SW480 (cell line): ENCODE results near the gene ZBTB16.

Experiments used
- DNase-seq: peaks from one replicate; pipeline ENCODE4 v3.0.0-alpha.2; 2016; ENCODE audit warnings: low spot score

The ZBTB16 gene

DNA sequence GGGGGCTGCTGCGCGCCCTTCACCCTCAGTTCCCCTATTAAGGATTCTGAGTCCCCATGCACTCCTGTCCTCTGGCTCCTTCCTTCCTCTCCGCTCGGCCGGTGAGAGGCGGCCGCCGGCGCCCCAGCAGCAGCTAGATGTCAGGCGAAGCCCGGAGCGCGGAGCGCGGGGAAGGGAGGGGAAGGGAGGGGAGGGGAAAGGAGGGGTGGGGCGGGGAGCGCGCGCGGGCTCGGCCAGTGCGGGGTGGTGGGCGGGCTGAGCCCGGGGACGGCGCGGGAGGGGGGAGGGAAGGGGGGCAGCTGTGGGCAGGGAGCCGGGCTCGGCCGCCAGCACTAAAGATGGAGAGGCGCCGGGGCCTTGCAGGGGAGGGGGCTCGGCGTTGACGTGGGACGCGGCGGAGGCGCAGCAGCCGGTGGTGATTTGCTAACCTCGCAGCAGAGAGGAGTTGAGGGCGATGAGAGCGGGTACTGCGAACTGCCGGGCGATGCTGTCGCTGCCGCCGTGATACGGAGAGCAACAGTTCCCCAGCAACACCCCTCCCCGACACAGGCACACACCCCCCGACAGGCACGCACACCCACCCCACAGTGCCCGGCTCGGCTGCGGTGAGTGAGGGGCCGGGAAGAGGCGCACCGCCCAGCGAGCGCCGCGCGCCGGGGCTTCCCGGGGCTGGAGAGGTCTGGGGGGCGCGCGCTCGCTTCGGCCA, at the start of gene ZBTB16:
ZBTB16 (plus strand) TSS at position 434 of the 706 bp plus-strand sequence. CDS start 3,590 bp downstream, outside the sequence.
- no peak for DNase-seq

DNA sequence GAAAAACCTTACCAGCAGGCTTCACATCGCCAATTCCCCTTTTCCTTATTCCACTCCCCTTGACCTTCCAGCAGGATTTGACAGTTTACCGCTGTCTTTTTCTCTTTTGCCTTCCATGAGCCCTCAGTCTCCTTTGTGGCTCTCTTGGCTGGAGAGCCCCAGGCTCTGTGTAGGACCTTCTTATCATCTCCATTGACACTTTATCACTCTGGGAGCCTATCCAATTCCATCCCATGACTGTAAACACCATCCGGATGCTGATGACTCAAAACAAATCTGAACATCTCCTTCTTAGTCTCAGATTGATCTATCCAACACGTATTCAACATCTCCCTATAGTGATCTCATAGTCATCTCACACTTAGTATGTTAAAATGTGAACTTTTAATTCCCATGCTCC, 48.6 kb upstream of the ZBTB16 start:
- DNase-seq = no peak

GRCh38 chr11:114011443-114011842, 48.1 kb upstream of the ZBTB16 start:
- DNase-seq = no peak

- DNase-seq = no peak
Observed at GRCh38 chr11:114015117-114015516, 44.4 kb upstream of the ZBTB16 start.

DNA sequence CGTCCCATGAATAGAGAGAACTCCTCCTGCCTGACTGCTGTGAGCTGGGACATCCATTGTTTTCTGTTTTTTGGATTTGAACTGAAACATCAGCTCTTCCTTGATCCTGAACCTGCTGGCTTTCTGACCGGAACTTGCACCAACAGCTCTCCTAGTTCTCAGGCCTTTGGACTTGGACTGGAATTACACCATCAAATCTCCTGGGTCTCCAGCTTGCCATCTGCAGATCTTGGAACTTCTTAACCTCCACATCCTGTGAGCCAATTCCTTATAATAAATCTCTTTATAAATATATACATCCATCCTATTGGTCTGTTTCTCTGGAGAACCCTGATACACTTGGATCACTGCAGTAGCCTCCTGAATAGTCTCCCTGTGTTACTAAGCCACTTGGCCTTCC, 42.5 kb upstream of the ZBTB16 start:
- no peak for DNase-seq

GRCh38 chr11:114017723-114018122, 41.8 kb upstream of the ZBTB16 start:
- DNase-seq = peak; percentile 40

- DNase-seq = no peak
Observed at GRCh38 chr11:114019046-114019445, 40.5 kb upstream of the ZBTB16 start.

GRCh38 chr11:114019574-114019973, 39.9 kb upstream of the ZBTB16 start:
- DNase-seq = no peak

- DNase-seq = no peak
Observed at GRCh38 chr11:114025329-114025907, 34.1 kb upstream of the ZBTB16 start.

- DNase-seq = peak; percentile 71
Observed at GRCh38 chr11:114026355-114026754, 33.2 kb upstream of the ZBTB16 start.

DNA sequence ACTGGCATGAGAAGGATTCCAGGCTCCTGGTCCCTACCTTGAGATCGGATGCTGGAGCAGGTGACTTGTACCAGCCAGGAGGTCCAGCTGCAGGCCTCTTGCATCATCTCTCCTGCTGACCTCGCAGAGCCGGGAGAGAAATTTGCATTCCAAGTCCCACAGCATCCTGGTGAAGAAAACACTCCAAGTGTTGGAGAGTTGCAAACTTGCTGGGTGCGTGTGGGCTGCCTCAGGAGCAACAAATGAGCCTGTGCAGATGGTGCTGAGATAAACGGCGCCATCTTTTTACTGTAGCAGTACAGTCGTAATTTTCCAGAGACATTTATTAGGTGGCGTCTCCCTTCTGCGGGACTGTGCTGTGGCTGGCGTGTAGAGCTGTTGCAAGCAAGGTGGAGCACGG, 32.1 kb upstream of the ZBTB16 start:
- no peak for DNase-seq

- no peak for DNase-seq
Observed at GRCh38 chr11:114027926-114028325, 31.6 kb upstream of the ZBTB16 start.

- no peak for DNase-seq
Observed at GRCh38 chr11:114031246-114031966, 28.1 kb upstream of the ZBTB16 start.

DNA sequence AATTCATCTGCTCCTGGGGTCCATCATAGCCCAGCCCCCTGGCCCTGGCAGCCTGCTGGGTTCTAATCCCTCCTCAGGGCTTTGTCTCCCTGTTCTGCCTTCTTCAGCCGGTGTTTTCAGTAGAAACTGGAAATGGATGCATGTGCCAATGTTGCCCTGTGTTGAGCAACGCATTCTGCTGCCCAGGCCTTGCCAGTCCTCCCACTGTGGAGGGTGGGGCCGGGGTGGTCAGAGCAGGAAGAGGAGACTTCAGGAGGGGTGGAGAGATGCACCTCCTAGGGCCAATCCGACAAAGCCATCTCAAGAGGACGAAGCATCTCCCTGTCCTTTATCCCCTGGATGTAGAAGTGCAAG, 27.6 kb upstream of the ZBTB16 start:
- DNase-seq = no peak

DNA sequence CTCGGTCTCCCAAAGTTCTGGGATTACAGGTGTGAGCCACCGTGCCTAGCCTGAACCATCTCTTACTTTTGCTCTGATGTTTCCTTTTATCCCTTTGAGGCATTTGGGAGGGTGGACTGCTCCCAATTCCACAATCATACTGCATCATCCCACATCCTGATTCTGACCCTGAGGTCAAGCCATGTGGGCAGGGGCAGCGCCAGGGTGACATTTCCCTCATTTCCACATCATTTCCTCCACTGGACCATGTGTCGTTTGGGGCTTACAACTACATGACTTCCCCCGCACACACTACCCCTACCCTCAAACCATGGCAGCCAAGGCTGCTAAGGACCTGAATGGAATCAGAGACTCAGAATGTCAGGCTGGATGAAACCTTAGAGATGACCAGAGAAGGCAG, 26.4 kb upstream of the ZBTB16 start:
- no peak for DNase-seq

- no peak for DNase-seq
Observed at GRCh38 chr11:114033572-114033971, 25.9 kb upstream of the ZBTB16 start.

GRCh38 chr11:114034956-114035355, 24.6 kb upstream of the ZBTB16 start:
- no peak for DNase-seq

GRCh38 chr11:114036147-114036811, 23.2 kb upstream of the ZBTB16 start:
- DNase-seq = peak; percentile 66

DNA sequence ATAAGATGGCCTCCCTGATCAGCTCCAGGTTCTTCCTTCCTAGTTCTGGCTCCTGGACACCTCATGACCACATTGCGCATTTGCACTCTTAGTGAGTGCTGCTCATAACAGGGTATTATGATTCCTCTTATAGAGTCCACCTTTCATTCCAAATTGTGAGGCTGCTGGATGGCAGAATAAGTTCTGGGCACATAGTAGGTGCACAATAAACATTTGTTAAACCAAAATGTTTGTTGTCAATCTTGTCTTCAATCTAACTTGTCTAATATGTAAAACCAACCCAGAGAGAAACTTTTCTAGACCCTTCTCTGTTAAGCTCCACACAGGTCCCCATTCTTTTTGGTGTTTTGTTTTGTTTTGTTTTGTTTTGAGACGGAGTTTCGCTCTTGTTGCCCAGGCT, 22.6 kb upstream of the ZBTB16 start:
- no peak for DNase-seq

DNA sequence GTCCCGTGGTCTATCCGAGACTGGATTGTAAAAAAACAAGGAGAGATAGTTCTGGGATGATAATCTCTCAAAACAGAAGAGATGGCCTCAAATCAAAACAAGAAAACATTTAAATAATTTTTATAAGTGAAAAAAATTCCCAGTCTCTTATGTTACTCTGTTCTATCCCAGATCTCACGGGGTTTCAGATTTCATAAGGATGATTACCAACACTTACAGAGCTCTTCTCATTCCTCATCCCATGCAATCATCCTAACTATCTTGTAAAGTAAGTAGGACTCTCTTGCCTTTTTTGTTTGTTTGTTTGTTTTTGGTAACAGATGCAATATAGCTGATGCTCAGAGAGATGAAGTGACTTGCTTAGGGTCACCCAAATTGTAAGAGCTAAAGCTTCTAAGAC, 20.0 kb upstream of the ZBTB16 start:
- no peak for DNase-seq

DNA sequence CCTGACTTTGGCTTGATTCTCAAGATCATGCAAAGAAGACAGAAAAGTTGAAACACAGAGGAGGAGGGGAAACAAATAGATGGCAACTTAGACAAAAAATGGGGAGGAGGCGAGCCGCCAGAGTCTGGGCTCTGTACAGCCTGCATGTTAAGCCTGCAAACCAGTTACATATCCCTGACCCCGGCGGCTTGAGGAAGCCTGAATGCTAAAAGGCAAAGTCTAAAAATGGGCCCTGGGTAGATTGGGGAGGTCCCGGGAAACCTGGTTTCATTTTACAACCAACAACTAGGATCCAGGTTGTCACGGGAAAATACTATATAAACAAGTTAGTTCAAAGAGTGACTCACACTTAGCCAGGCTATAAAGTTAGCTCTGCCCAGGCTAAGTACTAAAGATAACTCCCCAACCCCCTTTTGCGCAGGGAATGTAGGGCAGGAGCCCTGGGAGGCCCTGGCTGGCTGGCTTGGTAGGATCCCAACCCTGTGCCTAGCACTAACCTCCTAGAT, 18.8 kb upstream of the ZBTB16 start:
- DNase-seq = peak; percentile 76

DNA sequence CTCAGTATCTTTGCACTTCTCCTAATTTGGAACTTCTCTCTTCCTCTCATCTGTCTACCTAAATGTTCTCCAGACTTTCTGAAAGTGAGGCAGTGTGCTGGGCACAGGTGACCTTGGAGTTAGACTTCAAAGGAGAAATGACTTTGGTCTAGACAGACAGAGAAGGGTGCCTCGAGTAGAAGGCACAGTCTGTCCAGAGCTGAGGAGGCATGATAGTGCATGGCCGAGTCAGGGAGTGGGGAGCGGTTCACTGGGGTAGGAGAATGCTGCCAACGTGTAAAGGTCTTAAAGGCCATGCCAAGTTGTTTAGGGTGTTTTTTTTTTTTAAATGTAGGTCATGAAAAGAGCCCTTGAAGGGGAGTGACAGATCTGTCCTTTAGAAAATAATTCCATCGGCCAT, 17.3 kb upstream of the ZBTB16 start:
- DNase-seq = no peak
